Panc1 (cell line): ENCODE data around the gene GDF15. TPM values are rescaled to one million over a fixed set of nuclear protein-coding genes. Genes with fewer than 3 reads are reported as not detected.

Experiments used
- ATAC-seq: fragments of 200-7000 bp; cut with Tn5 transposase; 2 replicates; pipeline ENCODE4 v1.9.1; 2020; ENCODE audit warnings: mild to moderate bottlenecking, moderate library complexity
- BruUV-seq: library from RNA; stranded (reverse); fragments of 400-500 nt; replicated peaks from 2 replicates; lab custom pipeline; 2021; lab: Mats Ljungman, UMichigan
- CTCF ChIA-PET: fragments of 300-600 bp; sonication (Branson Sonifier 250); formaldehyde crosslinking; loops from one replicate; lab custom pipeline; 2022; ENCODE audit warnings: antibody characterized with exemption; lab: Charles Lee
- POLR2A ChIA-PET: fragments of 300-600 bp; sonication (Branson Sonifier 250); formaldehyde crosslinking; loops from one replicate; lab custom pipeline; 2022; ENCODE audit warnings: antibody characterized with exemption; lab: Charles Lee
- DNase-seq: peaks from one replicate; pipeline ENCODE4 v3.0.0-alpha.2; 2010; ENCODE audit warnings: low read depth, low spot score
- H3K27ac ChIP-seq: 2 replicates; pipeline ENCODE4 v1.5.1; 2011; ENCODE audit warnings: mild to moderate bottlenecking, low read length, inconsistent platforms
- H3K27me3 ChIP-seq: fragments of 200-500 bp; sonication (Bioruptor generic); 2 replicates; pipeline ENCODE4 v1.6.0; 2014; ENCODE audit warnings: low read length, inconsistent platforms; ENCODE audit not compliant: control insufficient read depth, insufficient read depth
- H3K36me3 ChIP-seq: fragments of 200-500 bp; sonication (Bioruptor generic); 2 replicates; pipeline ENCODE4 v1.5.1; 2014; ENCODE audit warnings: inconsistent platforms, mild to moderate bottlenecking, low read length, moderate library complexity; ENCODE audit not compliant: control insufficient read depth, insufficient read depth
- H3K4me1 ChIP-seq: 2 replicates; pipeline ENCODE4 v1.5.1; 2011; ENCODE audit warnings: inconsistent platforms, mild to moderate bottlenecking, low read length, moderate library complexity; ENCODE audit not compliant: control insufficient read depth, insufficient read depth
- H3K4me3 ChIP-seq, 2 experiments: 2 replicates each; pipeline ENCODE4 v1.5.1; 2011 to 2012; ENCODE audit warnings: low read depth in 2 of 2, low read length in 2 of 2, mild to moderate bottlenecking in 2 of 2, inconsistent platforms in 1 of 2, moderate library complexity in 1 of 2
- H3K9me3 ChIP-seq: fragments of 200-500 bp; sonication (Bioruptor generic); 2 replicates; pipeline ENCODE4 v1.5.1; 2014; ENCODE audit warnings: low read depth, mild to moderate bottlenecking, inconsistent platforms, low read length, moderate library complexity; ENCODE audit not compliant: control insufficient read depth, insufficient read depth
- POLR2AphosphoS5 ChIP-seq: IDR thresholded peaks from 2 replicates; pipeline ENCODE4 v1.6.1; 2012; ENCODE audit warnings: mild to moderate bottlenecking, low read depth, low read length, moderate library complexity
- SIN3A ChIP-seq: IDR thresholded peaks from 2 replicates; pipeline ENCODE4 v1.6.1; 2012; ENCODE audit warnings: low read depth, mild to moderate bottlenecking, low read length, moderate library complexity, borderline replicate concordance; ENCODE audit not compliant: insufficient read depth
- TCF7L2 ChIP-seq: IDR thresholded peaks from 2 replicates; pipeline ENCODE4 v1.6.1; 2011; ENCODE audit warnings: mild to moderate bottlenecking, low read depth, low read length, inconsistent platforms
- in situ Hi-C: cut with HindIII; loops from 2 replicates; pipeline ENCODE4 v1.10.0; 2016; ENCODE audit warnings: low sequenced_read_pairs, low pct_unique_long_range_greater_than_20kb
- intact Hi-C: fragments of 100-400 bp; cut with micrococcal nuclease; formaldehyde crosslinking; loops from one replicate; pipeline ENCODE4 v1.10.0; 2022; ENCODE audit not compliant: unreplicated experiment
- total RNA-seq: library from RNA; stranded (reverse); gene quantifications from one replicate; pipeline ENCODE4 v1.2.1, GENCODE V29; 2021; ENCODE audit not compliant: unreplicated experiment
- TF ChIP-seq, protein P1 (sequence below), 2 experiments: IDR thresholded peaks; 2 replicates each; pipeline ENCODE4 v1.6.1; 2011 to 2012; ENCODE audit warnings: low read depth in 2 of 2, control low read depth in 1 of 2, low read length in 1 of 2, mild to moderate bottlenecking in 1 of 2, moderate library complexity in 1 of 2; ENCODE audit not compliant: insufficient read depth in 1 of 2
- TF ChIP-seq, protein P2 (sequence below): fragments of 450-650 bp; IDR thresholded peaks from 2 replicates; pipeline ENCODE4 v1.5.1; 2017; ENCODE audit warnings: mild to moderate bottlenecking

GDF15 gene
- total RNA-seq, 1 experiment from 2014 or later, result 335 TPM

DNA sequence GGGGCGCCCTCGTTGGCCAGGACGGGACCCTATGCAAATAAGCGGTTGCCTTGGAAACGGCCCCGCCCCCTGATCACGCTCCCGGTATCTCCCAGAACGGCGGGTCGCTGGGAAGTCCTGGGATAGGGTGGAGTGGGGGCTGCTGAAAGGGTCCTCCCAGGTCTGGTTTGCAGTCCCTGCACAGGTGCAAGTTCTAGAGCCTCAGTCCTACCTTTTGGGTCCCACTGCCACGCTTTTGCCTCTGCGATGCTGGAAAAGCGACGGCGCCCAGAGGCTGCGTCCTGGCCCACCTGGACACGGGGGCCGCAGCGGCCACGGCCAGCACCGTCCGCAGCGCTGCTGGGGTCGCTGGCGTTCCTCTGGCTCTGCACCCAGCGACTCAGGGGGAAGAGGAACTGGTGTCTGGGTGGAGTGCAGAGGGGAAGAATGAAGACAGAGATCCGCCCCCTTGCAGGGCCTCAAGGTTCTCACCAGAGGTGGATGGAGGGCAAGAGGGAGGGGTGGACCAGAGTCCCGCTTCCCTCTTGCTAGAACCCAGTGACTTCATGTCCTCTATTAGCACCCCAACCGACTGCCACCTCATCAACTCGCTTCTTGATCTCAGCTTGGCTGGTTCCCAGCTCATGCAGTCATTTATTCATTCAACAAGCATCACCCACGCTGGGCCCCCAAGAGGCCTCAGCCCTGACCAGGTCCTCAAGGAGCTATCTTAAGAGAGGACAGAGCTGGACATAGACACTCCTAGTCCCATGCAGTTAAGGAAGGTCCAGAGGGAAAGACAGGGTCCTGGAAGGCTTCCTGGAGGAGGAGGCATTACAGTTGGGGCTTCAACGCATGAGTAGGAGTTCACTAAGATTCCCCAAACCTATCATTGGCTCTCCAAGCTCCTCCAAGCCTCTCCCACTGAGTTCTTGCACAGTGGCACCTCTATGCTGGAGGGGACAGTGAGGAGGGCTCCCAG is 11.6 kb downstream of the GDF15 start, which contains the start of gene LRRC25:
Gene LRRC25 (minus strand): TSS at position 381 of the 961 bp plus-strand sequence. CDS start 659 bp downstream, outside the sequence.
- TF ChIP-seq SIN3A (no peak), POLR2AphosphoS5 (no peak), TCF7L2 (no peak)
- TF ChIP-seq, protein P1, sequence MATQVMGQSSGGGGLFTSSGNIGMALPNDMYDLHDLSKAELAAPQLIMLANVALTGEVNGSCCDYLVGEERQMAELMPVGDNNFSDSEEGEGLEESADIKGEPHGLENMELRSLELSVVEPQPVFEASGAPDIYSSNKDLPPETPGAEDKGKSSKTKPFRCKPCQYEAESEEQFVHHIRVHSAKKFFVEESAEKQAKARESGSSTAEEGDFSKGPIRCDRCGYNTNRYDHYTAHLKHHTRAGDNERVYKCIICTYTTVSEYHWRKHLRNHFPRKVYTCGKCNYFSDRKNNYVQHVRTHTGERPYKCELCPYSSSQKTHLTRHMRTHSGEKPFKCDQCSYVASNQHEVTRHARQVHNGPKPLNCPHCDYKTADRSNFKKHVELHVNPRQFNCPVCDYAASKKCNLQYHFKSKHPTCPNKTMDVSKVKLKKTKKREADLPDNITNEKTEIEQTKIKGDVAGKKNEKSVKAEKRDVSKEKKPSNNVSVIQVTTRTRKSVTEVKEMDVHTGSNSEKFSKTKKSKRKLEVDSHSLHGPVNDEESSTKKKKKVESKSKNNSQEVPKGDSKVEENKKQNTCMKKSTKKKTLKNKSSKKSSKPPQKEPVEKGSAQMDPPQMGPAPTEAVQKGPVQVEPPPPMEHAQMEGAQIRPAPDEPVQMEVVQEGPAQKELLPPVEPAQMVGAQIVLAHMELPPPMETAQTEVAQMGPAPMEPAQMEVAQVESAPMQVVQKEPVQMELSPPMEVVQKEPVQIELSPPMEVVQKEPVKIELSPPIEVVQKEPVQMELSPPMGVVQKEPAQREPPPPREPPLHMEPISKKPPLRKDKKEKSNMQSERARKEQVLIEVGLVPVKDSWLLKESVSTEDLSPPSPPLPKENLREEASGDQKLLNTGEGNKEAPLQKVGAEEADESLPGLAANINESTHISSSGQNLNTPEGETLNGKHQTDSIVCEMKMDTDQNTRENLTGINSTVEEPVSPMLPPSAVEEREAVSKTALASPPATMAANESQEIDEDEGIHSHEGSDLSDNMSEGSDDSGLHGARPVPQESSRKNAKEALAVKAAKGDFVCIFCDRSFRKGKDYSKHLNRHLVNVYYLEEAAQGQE (IDR thresholded peaks at IDR 0.05; ENCODE audit: insufficient read depth in 1 of 2, low read depth in 2 of 2, low read length in 1 of 2), result no peak
- TF ChIP-seq, protein P2, sequence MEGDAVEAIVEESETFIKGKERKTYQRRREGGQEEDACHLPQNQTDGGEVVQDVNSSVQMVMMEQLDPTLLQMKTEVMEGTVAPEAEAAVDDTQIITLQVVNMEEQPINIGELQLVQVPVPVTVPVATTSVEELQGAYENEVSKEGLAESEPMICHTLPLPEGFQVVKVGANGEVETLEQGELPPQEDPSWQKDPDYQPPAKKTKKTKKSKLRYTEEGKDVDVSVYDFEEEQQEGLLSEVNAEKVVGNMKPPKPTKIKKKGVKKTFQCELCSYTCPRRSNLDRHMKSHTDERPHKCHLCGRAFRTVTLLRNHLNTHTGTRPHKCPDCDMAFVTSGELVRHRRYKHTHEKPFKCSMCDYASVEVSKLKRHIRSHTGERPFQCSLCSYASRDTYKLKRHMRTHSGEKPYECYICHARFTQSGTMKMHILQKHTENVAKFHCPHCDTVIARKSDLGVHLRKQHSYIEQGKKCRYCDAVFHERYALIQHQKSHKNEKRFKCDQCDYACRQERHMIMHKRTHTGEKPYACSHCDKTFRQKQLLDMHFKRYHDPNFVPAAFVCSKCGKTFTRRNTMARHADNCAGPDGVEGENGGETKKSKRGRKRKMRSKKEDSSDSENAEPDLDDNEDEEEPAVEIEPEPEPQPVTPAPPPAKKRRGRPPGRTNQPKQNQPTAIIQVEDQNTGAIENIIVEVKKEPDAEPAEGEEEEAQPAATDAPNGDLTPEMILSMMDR, result no peak
- H3K27ac ChIP-seq, result no peak within 1 kb of the TSS
- no peaks in the 10 kb centered on the region for H3K9me3 ChIP-seq
- in situ Hi-C loops (no loop called here), intact Hi-C loops (loop anchor here (10.0 kb wide), 1 partner anchor 1093 kb away; the partner anchor contains the start of genes ABHD8, DDA1 and MRPL34)
- ATAC-seq, result no peak
- BruUV-seq, result no TSS peak
- CTCF ChIA-PET, result no interaction called here
- peaks cover 6% of the 10 kb centered on the region for H3K4me1 ChIP-seq
- no peak for DNase-seq
- H3K36me3 ChIP-seq, result no peaks in the 10 kb centered on the region
- H3K4me3 ChIP-seq, result no peak within 1 kb of the TSS
- POLR2A ChIA-PET, result no interaction called here
- H3K27me3 ChIP-seq, result no peaks in the 10 kb centered on the region

DNA sequence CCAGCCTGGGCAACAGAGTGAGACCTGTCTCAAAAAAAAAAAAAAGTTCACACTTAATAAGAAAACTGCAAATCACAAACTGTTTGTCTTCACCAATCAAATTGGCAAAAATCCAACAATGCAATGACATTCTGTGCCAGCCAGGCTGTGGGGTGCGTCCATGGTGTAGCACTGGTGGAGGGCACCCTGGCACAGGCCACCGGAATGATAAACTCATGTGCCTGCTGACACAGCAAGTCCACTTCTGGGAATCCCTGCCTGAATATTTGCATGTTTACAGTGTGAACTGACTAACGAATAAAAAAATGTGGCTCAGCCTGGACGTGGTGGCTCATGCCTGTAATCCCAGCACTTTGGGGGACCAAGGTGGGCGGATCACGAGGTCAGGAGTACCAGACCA is 13.1 kb downstream of the GDF15 start:
- DNase-seq (no peak), ATAC-seq (no peak)
- intact Hi-C loops, result loop anchor here (10.0 kb wide), 1 partner anchor 1094 kb away; the partner anchor contains the start of genes ABHD8, DDA1 and MRPL34
- no peaks in the 10 kb centered on the region for H3K36me3 ChIP-seq
- peaks cover 6% of the 10 kb centered on the region for H3K4me1 ChIP-seq
- ChIA-PET POLR2A (interaction anchor here (0.7 kb wide), 1 partner anchor 9 kb away, joined by 3 read pairs; no protein-coding TSS in a partner anchor), CTCF (interaction anchor here (0.6 kb wide), 1 partner anchor 11 kb away, joined by 7 read pairs; no protein-coding TSS in a partner anchor)
- TF ChIP-seq, protein P1 (IDR thresholded peaks at IDR 0.05; ENCODE audit: insufficient read depth in 1 of 2, low read depth in 2 of 2, low read length in 1 of 2), result no peak
- no peak for TF ChIP-seq SIN3A
- no peak for TF ChIP-seq TCF7L2
- TF ChIP-seq, protein P2, result no peak
- no peaks in the 10 kb centered on the region for H3K9me3 ChIP-seq
- H3K27me3 ChIP-seq, result no peaks in the 10 kb centered on the region
- H3K27ac ChIP-seq, result no peak overlapping the region
- in situ Hi-C loops, result no loop called here
- no TSS peak for BruUV-seq
- H3K4me3 ChIP-seq, result no peak overlapping the region
